Measurements from ENCODE around the gene KDM4C. TPM values are rescaled to one million over a fixed set of nuclear protein-coding genes. Genes with fewer than 3 reads are reported as not detected.

The KDM4C gene
- total RNA-seq, 2 donors from 2014 or later, result 12.8 to 31.5 TPM

GRCh38 chr9:7139886-7140285 lies 382.1 kb downstream of the KDM4C start:
- DNase-seq, result no peak
- Histone ChIP-seq H3K36me3 (ENCODE audit: control insufficient read depth, insufficient read depth, low read length) (peaks cover 17% of the 10 kb centered on the region), H3K27me3 (ENCODE audit: control insufficient read depth, insufficient read depth, low read length, poor library complexity, severe bottlenecking) (no peaks in the 10 kb centered on the region), H3K4me1 (ENCODE audit: control insufficient read depth, insufficient read depth, low read length) (no peaks in the 10 kb centered on the region), H3K27ac (ENCODE audit: low read depth, low read length) (no peak overlapping the region), H3K9me3 (ENCODE audit: control insufficient read depth, low read length) (no peaks in the 10 kb centered on the region), H3K9ac (ENCODE audit: extremely low read depth, low read length, poor library complexity, severe bottlenecking) (no peak overlapping the region), H3K4me3 (ENCODE audit: low read length) (no peak overlapping the region)
- no peaks in the 10 kb centered on the region for H3K27me3 Mint-ChIP-seq (ENCODE audit: insufficient read depth)
- TF ChIP-seq CTCF (conservative IDR thresholded peaks at IDR 0.05), result no peak
- no peaks in the 10 kb centered on the region for H3K9me3 Mint-ChIP-seq
- peaks cover 19% of the 10 kb centered on the region for H3K36me3 Mint-ChIP-seq (ENCODE audit: low read depth)
- 95 to 100% methylated on average over 1 to 4 of the region's 4 CpGs for WGBS, 2 experiments (ENCODE audit: insufficient coverage in 1 of 2, insufficient read length in 1 of 2)
- H3K4me1 Mint-ChIP-seq, result peaks cover 16% of the 10 kb centered on the region
- no peak overlapping the region for H3K27ac Mint-ChIP-seq
- no peak overlapping the region for H3K4me3 Mint-ChIP-seq

- Mint-ChIP-seq H3K4me1 (peaks cover 18% of the 10 kb centered on the region), H3K27me3 (ENCODE audit: insufficient read depth) (no peaks in the 10 kb centered on the region), H3K36me3 (ENCODE audit: low read depth) (peaks cover 13% of the 10 kb centered on the region), H3K27ac (no peak overlapping the region), H3K9me3 (no peaks in the 10 kb centered on the region), H3K4me3 (no peak overlapping the region)
- no peak overlapping the region for H3K4me3 ChIP-seq (ENCODE audit: low read length)
- 98 to 100% methylated on average over 2 of the region's 2 CpGs for WGBS, 2 experiments (ENCODE audit: insufficient coverage in 1 of 2, insufficient read length in 1 of 2)
- TF ChIP-seq CTCF (conservative IDR thresholded peaks at IDR 0.05), result no peak
- H3K9ac ChIP-seq (ENCODE audit: extremely low read depth, low read length, poor library complexity, severe bottlenecking), result no peak overlapping the region
- H3K27ac ChIP-seq (ENCODE audit: low read depth, low read length), result no peak overlapping the region
- H3K36me3 ChIP-seq (ENCODE audit: control insufficient read depth, insufficient read depth, low read length), result peaks cover 12% of the 10 kb centered on the region
- no peaks in the 10 kb centered on the region for H3K9me3 ChIP-seq (ENCODE audit: control insufficient read depth, low read length)
- DNase-seq, result no peak
- no peaks in the 10 kb centered on the region for H3K27me3 ChIP-seq (ENCODE audit: control insufficient read depth, insufficient read depth, low read length, poor library complexity, severe bottlenecking)
- H3K4me1 ChIP-seq (ENCODE audit: control insufficient read depth, insufficient read depth, low read length), result no peaks in the 10 kb centered on the region
Observed at GRCh38 chr9:7140401-7140800, 382.6 kb downstream of the KDM4C start.

- H3K4me3 Mint-ChIP-seq, result no peak overlapping the region
- H3K27ac ChIP-seq (ENCODE audit: low read depth, low read length), result no peak overlapping the region
- H3K27me3 ChIP-seq (ENCODE audit: control insufficient read depth, insufficient read depth, low read length, poor library complexity, severe bottlenecking), result no peaks in the 10 kb centered on the region
- H3K36me3 ChIP-seq (ENCODE audit: control insufficient read depth, insufficient read depth, low read length), result peaks cover 17% of the 10 kb centered on the region
- H3K9me3 Mint-ChIP-seq, result no peaks in the 10 kb centered on the region
- no peak for DNase-seq
- 91 to 100% methylated on average over 1 to 2 of the region's 2 CpGs for WGBS, 2 experiments (ENCODE audit: insufficient coverage in 1 of 2, insufficient read length in 1 of 2)
- peak overlapping the region; percentile 55 for H3K27ac Mint-ChIP-seq
- H3K9ac ChIP-seq (ENCODE audit: extremely low read depth, low read length, poor library complexity, severe bottlenecking), result no peak overlapping the region
- no peaks in the 10 kb centered on the region for H3K4me1 ChIP-seq (ENCODE audit: control insufficient read depth, insufficient read depth, low read length)
- peaks cover 19% of the 10 kb centered on the region for H3K4me1 Mint-ChIP-seq
- no peak overlapping the region for H3K4me3 ChIP-seq (ENCODE audit: low read length)
- TF ChIP-seq CTCF (conservative IDR thresholded peaks at IDR 0.05), result no peak
- H3K9me3 ChIP-seq (ENCODE audit: control insufficient read depth, low read length), result peaks cover 5% of the 10 kb centered on the region
- peaks cover 12% of the 10 kb centered on the region for H3K36me3 Mint-ChIP-seq (ENCODE audit: low read depth)
- no peaks in the 10 kb centered on the region for H3K27me3 Mint-ChIP-seq (ENCODE audit: insufficient read depth)
Observed at GRCh38 chr9:7143645-7144200, 385.9 kb downstream of the KDM4C start.

Measured in endodermal cell (in vitro differentiated cells).